Measurements from ENCODE around the gene SCLY.

SCLY gene

DNA sequence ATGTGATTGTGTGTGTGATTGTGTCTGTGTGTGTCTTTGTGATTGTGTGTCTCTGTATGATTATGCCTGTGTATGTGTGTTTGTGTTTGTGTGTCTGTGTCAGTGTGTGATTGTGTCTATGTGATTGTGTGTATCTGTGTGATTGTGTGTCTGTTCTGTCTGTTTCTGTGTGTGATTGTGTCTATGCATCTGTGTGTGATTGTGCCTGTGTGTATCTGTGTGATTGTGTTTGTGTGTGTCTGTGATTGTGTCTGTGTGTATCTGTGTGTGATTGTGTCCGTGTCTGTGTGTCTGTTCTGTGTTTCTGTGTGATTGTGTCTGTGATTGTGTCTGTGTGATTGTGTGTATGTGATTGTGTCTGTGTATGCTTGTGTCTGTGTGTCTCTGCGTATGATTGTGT is 65.5 kb downstream of the SCLY start:
- DNase-seq (ENCODE audit: low read depth, low spot score), result no peak

DNA sequence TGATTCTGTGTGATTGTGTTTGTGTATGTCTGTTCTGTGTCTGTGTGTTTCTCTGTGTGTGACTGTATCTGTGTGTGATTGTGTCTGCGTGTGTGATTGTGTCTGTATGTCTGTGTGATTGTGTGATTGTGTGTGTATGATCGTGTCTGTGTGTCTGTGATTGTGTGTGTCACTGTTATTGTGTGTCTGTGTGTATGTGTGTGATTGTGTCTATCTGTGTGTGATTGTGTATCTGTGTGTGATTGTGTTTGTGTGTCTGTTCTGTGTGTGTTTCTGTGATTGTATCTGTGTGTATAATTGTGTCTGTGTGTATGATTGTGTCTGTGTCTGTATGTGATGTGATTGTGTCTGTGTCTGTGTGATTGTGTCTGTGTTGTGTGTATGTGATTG is 66.0 kb downstream of the SCLY start:
- DNase-seq (ENCODE audit: low read depth, low spot score), result no peak

DNA sequence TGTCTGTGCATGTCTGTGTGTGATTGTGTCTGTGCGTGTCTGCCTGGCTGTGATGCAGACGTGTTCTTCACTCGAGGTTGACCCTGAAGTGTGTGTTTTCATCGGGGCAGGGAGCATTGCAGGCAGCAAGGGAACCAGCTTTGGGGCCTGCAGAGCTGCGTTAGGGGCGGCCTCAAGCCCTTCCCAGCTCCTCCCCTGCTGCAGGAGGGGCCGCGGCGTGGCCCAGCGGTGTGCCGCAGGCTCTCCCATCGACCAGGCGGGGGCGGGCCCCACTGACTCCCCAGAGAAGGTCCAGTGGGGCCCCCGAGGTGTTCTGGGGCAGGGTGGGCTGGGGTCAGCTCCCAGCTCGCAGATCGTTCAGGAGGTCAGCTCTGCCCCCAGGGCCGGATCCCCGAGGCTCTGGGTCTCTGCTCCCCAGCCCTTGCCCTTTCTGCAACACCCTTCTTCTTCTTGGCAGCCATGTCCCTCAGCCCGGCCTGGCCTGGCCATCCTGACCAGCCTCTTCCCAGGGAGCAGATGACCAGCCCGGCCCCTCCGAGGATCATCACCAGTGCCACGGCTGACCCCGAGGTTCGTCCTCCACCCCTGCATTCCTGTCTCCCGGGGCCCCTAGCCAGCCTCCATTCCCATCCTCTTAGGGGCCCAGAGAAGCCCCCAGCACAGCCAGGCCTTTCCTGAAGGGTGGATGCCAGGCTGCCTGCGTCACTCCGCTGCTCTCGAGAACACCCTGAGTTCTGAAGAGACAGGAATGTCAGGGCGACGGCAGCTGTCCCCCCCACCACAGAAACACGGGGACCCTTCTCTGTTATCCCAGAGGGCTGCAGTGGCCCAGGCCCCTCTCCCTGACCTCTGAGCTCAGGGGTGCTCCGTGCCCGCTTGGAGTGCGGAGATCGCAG is 66.6 kb downstream of the SCLY start:
- DNase-seq (ENCODE audit: low read depth, low spot score), result no peak

DNA sequence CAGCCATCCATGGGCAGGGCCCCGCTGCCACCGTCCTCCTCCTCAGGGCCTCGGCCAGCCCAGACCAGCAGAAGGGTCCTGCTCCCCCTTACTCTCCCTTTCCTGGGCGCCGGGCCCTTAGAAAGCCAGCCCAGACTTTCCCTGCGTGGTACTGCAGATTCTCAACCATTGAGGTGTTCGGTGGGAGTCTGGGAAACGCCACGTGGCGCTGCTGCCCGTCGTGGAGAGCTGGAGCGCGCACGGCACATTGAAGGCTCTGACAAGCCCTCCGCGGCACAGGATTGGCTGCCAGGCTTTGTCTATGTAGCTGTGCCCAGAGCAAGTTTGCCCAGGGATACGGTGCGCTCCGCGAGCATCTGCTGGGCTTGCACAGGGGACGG is 67.2 kb downstream of the SCLY start:
- no peak for DNase-seq (ENCODE audit: low read depth, low spot score)

DNA sequence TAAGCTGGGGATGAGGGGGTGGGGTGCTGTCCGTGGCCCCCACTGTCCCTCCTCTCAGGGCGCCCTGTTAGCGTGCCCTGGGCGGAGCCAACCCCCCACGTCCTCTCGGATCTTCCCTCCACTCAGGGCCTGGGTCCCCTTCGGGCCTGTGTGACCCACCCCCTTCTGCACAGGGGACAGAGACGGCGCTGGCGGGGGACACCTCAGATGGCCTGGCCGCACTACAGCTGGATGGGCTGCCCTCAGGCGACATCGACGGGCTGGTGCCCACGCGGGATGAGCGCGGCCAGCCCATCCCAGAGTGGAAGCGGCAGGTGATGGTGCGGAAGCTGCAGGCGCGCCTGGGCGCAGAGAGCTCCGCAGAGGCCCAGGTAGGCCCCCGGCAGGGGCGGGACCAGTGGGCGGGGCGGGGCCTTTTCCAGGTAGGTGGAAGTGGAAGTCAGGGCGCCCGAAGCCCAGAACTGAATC is 67.8 kb downstream of the SCLY start:
- DNase-seq (ENCODE audit: low read depth, low spot score), result no peak

DNA sequence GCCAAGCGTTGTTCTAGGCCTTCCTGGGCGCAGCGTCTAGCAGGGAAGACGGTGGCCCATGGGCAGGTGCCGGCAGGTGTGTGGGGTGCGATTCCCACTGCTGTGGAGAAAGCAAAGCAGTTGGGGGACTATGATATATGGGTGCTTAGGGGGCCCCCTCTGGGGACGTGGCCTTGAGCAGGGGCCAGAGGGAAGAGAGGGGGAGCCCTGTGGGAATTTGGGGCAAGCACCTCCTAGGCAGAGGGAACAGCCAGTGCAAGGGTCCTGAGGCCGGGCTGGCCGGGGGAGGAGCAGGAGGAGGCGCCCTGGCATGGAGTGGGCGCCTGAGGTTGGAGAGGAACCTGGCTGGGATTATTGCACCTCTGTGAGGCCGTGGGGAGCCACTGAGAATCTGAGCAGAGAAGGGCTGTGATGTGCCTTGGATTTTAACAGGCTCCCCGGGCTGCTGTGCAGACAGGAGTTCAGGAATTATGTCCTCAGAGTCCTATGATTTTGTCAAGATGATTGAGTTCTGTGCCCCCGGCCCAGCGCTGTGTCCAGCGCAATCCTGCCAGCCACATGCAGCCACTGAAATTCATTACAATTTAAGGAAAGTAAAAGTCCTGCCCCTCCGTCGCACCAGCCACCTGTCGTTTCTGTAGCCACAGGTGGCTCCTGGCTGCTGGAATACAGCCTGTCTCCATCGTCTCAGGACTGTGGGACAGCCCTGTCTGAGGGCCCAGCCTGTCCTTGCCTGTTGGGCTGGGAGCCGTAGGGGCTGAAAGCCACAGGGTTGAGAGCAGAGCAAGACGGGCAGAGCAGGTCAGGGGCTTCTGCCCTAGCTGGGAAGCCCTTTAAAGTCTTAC is 68.6 kb downstream of the SCLY start:
- no peak for DNase-seq (ENCODE audit: low read depth, low spot score)

DNA sequence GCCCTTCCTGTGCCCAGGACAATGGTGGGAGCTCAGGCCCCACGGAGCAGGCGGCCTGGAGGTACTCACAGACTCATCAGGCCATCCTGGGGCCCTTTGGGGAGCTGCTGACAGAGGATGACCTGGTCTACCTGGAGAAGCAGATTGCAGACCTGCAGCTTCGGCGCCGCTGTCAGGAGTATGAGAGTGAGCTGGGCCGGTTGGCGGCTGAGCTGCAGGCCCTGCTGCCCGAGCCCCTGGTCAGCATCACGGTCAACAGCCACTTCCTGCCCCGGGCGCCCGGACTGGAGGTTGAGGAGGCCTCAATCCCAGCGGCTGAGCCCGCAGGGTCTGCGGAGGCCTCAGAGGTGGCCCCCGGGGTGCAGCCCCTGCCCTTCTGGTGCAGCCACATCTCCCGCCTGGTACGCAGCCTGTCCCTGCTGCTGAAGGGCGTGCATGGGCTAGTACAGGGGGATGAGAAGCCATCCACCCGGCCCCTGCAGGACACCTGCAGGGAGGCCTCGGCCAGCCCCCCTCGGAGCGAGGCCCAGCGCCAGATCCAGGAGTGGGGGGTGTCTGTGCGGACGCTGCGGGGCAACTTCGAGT is 69.4 kb downstream of the SCLY start:
- no peak for DNase-seq (ENCODE audit: low read depth, low spot score)

DNA sequence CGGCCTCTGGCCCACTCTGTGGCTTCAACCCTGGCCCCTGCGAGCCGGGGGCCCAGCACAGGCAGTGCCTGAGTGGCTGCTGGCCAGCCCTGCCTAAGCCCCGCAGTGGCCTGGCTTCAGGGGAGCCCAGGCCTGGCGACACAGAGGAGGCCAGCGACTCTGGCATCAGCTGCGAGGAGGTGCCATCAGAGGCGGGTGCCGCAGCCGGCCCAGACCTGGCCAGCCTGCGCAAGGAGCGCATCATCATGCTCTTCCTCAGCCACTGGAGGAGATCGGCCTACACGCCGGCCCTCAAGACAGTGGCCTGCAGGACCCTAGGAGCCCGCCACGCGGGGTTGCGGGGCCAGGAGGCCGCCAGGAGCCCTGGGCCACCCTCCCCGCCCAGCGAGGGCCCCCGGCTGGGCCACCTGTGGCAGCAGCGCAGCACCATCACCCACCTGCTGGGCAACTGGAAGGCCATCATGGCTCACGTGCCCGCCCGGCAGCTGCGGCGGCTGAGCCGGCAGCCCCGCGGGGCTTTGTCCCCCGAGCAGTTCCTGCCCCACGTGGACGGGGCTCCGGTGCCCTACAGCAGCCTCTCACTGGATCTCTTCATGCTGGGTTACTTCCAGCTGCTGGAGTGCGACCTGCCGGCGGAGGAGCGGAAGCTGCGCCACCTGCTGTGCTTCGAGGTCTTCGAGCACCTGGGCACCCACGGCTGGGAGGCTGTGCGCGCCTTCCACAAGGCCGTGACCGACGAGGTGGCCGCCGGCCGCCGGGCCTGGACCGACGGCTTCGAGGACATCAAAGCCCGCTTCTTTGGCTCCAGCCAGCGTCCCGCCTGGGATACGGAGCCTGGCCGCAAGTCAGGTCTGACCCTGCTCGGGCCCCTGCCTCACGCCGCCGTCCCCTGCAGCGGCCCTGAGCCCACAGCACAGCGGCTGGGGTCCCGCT is 70.2 kb downstream of the SCLY start:
- DNase-seq (ENCODE audit: low read depth, low spot score), result no peak

DNA sequence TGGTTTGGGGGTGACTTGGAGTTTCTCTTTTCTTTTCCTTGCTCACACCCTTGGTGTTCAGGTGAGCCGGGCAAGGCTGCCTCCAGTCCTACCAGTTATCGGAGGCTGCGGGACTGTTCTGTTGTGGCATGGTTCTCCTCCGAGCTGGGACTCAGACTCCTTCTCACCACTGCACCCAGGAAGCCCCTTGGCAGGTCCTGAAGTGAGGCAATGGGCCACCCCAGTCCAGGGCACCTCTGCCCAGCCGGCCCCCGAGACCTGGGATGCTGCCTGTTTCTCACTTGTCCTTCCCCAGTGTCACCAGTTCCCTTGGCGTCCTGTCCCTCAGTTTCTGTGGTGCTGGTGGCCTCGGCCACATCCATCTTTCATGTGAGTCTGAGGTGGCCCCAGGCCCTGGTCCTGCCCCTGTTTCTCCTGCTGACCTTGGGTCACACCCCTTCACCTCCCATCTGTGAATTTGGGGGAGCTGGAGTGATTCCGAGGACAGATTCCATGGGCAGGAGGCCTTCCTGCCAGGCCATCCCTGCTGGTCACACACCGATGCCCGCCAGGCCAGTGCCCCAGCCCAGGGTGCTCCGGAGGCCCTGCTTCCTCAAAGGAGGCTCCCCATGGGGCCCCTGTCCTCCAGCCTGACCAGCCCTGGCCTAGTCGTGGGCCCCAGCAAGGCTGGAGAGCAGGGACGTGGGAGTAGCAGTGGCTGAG is 71.1 kb downstream of the SCLY start:
- no peak for DNase-seq (ENCODE audit: low read depth, low spot score)

DNA sequence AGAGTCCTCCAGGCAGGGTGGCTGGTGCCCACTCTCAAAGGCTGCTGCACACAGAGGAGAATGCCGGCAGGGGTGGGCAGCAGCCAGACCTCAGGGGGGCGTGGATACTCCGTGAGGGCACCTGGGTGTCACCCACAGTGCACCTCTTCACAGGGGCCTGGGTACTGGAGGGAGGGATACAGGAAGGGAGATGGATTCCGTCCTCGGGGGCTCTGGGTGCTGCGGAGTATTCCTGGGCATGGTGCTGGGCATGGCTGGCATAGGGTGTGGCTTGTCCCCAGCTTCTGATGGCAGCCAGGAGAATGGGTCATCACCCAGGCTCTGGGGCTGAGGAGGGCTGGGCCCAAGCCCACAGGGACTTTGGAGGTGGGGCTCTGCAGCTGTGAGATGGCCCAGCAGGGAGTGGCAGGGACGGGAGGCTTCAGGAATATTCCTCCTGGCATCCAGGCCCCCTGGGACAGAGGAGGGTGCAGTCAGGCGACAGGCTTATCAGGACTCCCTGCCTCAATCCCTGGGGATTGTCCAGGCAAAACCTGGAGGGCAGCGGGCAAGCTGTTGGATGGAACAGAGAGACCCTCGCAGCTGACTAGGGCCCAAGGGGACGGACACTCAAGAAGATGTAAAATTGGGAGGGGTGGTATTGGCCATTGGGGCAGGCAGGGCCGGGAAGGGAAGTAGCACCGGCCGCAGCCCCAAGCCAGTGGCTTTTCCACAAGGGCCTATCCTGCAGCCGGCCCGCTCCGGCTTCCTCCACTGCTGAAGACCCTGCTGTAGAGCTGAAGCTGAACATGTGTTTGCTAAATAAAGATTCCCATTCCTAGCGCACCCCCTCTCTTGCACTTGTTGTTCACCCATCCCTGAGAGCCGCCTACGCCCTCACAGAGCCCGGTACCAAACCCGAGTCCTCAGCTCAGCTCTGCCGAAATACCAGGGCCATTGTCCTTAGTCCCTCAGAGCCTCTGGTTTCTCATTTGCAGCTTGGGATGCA is 72.0 kb downstream of the SCLY start:
- no peak for DNase-seq (ENCODE audit: low read depth, low spot score)

DNA sequence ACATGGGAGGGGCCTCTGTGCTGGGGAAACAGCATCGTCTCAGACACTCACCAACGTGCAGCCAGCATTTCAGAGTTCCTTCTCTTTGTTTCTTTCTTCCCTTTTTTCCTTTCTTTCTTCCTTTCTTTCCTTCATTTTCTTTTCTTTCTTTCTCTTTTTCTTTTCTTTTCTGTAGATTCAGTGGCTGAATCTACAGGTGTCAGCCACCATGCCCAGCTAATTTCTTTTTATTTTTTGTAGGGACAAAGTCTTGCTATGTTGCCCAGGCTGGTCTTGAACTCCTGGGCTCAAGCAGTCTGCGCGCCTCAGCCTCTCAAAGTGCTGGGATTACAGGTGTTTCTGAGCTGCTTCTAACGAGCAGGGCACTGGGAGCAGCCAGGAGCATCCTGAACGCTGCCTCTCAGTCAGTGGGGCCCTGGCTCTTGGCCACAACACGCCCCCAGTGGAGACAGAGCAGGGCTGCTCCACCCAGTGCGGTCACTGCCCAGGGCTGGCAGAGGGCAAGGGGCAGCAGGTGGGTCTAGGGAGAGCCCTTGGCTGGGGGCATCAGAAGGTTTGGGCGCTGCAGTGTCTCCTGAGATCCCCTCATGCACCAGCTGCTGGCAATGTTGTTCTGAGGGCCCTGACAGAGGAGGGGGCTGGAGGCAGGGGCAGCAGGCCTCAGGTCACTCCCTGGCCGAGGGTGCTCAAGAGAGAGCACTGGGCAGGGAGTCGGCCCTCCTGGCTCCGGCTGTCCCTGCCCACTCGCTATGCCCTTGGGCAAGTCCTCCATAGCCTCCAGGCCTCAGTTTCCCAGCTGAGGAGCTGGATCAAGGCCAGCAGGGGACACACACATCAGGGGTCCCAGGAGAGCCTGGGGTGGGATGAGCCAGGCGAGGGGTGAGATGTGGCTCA is 72.9 kb downstream of the SCLY start:
- DNase-seq (ENCODE audit: low read depth, low spot score), result no peak

DNA sequence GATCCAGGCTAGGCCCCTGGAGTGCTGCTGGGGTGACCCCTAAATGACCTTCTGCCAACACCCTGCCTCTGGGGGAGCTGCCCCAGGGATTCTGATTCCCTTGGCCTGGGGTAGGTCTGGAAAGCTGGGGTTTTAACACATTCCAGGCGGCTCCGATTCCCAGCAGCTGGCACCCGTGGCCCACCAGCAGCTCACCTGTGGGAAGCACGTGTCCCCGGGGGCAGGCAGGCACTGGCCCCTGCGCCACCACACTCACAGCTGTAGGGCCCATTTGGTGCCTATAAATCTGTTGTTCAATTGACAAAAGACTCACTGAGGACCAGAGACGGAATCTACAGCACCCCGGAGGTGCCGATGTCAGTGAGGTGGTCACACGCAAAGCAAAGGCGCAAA is 73.6 kb downstream of the SCLY start:
- DNase-seq (ENCODE audit: low read depth, low spot score), result no peak

DNA sequence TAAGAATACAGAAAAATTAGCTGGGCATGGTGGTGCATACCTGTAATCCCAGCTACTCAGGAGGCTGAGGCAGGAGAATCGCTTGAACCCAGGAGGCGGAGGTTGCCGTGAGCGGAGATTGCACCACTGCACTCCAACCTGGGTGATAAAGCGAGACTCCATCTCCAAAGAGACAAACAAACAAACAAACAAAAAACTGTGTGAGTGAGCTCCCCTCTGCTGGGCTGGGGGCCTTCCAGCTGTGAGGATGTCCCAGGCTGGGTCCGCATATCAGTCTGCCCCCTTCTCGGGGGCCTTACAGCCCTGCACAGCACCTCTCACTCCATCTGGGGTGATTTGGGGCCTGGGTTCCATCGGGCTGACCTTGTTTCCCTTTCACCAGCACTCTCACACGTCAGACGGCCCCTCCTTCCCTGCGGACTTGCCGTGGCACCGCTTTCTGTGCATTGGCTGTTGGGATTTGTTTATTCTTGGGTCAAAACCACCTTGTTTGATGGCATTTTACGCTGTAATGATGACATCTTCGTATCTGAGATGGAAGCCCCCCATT is 74.9 kb downstream of the SCLY start:
- DNase-seq (ENCODE audit: low read depth, low spot score), result no peak

DNA sequence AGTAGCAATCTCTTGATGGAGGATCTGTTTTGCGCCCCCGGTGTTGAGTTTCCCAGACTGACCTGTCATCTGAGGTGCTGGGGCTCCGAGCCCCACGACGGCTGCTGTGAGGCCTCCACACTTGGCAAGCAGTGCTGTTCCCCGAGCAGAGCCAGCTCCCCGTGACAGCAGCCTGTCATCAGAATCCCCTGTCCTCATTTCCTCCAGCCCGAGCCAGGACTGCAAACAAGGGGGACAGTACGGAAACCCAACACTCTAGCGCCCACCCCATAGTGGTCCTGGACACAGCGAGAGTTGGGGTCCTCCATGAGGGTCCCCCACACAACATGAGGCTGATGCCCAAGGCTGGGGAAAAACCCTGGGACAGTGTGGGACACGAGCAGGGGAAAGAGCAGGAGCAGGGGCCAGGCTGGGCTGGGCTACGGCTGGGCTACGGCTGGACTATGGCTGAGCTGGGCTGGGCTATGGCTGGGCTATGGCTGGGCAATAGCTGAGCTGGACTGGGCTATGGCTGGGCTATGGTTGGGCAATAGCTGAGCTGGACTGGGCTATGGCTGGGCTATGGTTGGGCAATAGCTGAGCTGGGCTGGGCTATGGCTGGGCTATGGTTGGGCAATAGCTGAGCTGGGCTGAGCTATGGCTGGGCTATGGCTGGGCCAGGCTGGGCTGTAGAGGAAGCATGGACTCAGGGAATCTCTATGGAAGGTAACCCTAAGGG is 76.2 kb downstream of the SCLY start:
- DNase-seq (ENCODE audit: low read depth, low spot score), result no peak

DNA sequence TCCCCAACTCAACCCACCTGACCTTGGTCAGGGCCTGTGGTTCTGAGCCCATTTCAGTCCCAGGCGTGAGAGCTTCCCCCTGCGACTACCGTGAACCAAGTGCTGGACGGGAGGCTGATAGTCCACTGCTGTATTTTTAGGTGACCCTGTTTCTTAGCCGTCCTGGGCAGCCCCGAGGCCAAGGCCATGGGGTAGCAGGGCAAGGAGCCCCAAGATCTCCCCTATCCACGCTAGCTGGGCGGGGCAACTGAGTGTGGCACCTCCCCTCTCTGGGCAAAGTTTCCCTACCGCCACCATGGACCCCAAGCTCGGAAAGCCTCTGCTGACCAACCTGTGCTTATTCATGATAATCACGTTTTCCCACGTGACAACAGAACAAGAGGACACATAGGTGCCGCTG is 77.1 kb downstream of the SCLY start:
- no peak for DNase-seq (ENCODE audit: low read depth, low spot score)

DNA sequence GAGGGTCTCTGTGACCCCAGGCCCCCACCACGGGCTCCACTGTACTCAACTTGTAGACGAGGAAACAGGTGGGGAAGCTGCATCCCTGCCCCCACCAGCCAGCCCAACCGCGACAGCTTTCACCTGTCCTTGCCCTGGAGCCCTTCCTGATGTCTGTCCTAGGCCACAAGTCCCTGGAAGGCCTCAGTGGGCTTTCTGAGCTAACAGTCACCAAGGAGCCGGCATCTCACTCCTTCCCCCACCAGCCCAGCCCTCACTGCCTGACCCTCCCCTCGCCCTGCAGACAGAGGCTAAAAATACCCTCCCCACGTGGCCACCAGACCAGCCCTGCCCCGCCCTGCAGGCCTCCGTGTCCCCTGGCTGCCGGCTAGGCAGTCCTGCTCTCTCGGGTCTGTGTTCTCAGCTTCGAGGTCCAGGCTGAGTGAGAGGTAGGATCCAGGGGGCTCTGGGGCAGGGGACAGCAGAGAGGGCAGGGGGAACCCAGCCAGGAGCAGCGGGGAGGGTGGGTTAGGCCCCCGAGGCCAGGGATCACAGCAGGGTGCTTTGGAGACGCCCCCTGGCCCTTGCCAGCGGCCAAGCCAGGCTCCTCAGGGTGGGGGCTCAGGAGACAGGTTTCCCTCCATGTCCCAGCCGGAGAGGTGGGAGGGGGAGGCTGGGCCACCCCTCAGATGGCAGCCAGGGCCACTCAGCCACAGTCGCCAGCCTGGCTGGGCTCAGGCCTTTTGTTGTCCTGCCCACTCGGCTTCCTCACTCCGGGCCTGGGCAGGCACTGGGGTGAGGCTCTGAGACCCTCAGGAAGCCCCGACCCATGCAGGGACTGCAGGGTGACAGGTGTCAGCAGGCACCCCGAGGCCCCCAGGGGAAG is 77.8 kb downstream of the SCLY start, which contains the start of gene KLHL30:
Gene KLHL30 (plus strand): TSS at position 338 of the 865 bp plus-strand sequence. CDS start 2,087 bp downstream, outside the sequence.
- DNase-seq (ENCODE audit: low read depth, low spot score), result no peak
